ENCODE results near the gene EFCAB8.

EFCAB8 gene

DNA sequence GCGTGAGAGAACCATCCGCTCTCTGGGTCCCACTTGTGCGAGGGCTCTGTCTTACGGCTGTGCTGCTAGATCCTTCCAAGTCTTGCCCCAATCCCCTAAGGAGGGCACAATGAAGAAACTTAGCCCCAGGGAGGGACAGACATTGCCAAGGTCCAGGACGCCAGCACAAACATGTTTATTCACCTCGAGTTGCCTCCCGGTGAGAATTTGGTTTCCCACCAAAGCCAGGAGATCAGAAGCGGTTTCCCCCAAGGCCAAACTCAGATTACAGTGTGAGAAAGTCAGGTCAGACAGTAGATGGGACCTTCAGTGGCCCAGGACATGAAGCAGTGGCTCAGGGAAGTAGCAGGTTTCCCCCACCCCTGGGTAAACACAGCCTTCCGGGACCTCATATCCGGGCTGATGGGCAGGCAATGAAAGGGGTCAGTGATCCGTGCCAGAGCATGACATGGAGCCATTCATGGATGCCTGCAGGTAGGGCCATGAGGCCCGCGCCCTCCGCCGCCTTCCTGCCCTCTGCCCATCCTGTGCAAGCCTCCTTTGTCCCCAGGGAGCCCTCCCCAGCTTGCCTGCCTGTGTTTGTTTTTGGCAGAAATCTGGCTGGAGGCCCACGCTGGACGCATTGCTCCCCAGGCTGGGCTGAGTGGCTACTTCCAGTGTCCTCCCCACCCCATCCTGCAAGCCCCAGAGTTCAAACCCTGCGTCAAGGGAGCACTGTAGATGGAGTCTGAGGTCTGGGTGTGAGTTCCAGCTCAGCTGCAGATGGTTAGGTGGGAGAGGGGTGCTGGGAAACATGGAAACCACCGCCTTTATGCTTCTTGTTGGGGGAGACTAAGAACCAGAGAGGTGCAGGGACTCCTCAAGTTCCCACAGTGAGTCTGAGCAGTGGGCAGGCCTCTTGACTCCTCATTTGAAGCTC, 150.8 kb downstream of the EFCAB8 start:
- DNase-seq, result no peak

DNA sequence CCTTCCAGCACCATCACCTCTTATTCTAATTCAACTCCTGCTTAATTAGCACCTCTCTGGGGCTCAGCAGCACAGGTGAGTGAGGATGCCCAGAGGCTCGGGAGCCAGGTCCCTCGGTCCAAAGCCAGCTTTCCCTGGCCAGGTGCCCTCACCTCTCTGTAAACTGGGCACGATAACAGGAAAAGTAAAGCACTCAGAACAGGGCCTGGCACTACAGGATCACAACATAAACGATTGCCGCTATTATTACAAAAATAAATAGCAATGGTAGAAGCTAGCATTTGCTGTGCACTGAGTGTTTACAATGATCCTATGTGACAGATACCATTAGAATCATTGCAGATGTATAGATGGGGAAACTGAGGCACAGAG, 151.4 kb downstream of the EFCAB8 start:
- no peak for DNase-seq

DNA sequence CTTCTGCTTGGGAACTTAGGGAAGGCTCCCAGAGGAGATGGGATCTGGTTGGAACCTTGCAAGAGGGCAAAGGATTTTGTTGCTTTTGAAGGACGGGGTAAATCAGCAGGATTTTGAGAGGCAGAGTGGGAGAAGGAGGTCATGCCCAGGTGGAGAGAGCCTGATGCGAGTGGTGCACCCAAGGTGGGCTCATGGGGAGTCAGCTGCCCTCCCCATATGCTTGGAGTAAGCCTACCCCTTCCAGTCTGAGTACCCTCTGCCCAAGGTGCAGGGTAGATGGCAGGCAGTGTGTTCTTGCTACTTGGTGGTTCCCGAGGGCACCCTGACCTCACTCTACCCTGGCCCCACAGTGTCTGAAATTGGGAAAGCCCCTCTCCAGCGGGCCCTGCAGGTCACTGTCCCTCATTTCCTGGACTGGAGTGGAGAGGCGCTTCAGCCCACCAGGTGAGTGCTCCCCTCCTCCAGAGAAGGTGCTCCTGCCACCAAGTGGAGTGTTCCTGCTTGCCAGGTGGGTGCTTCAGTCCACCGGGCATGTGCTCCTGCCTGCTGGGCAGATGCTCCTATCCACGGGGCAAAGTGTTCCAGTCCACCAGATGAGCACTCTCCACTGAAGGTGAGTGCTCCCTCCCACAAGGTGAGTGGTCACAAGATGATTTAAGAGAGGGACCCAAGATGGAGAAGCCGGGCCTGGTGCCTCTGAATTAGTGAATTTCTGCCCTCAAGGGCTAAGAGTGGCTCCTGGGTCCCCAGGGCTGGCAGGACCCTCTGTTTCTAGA, 152.1 kb downstream of the EFCAB8 start:
- no peak for DNase-seq

Measured in NCI-H446 (cell line).